B cell (primary cell): ENCODE results near the gene MRPS25.

Source experiments
- CTCF ChIP-seq: fragments of 200-600 bp; IDR thresholded peaks from one replicate; pipeline ENCODE4 v1.8.0; 2022; ENCODE audit warnings: antibody characterized with exemption, mild to moderate bottlenecking
- EZH2 ChIP-seq: IDR thresholded peaks from 2 replicates; pipeline ENCODE4 v1.6.1; 2012; ENCODE audit warnings: borderline replicate concordance, low read depth, mild to moderate bottlenecking, moderate library complexity, low read length; ENCODE audit not compliant: insufficient read depth, poor library complexity, severe bottlenecking

GRCh38 chr3:15094187-15094875 lies 29.2 kb upstream of the MRPS25 start:
- TF ChIP-seq CTCF (no peak), EZH2 (no peak)
